Smooth muscle cell (in vitro differentiated cells): ENCODE measurements around the gene RAB11A. TPM values are rescaled to one million over a fixed set of nuclear protein-coding genes. Genes with fewer than 3 reads are reported as not detected.
"Not testable (repeated sequence)": the region's sequence is repeated elsewhere in the genome, so short reads cannot be mapped to it uniquely, and the experiment has no call there.

ENCODE experiments used
- DNase-seq: peaks from one replicate; lab custom pipeline; 2025; ENCODE audit not compliant: unreplicated experiment; lab: John Stamatoyannopoulos, UW
- H2AFZ ChIP-seq: fragments of 200-600 bp; sonication (generic); 2 replicates; pipeline ENCODE4 v1.6.0; 2016; ENCODE audit warnings: antibody characterized with exemption, low read depth, mild to moderate bottlenecking
- H3F3A ChIP-seq: fragments of 200-600 bp; sonication (generic); 2 replicates; pipeline ENCODE4 v1.6.0; 2017; ENCODE audit warnings: antibody characterized with exemption, low read depth
- H3K27ac ChIP-seq: fragments of 200-600 bp; sonication (generic); 2 replicates; pipeline ENCODE4 v1.5.1; 2016; ENCODE audit warnings: low read depth, mild to moderate bottlenecking
- H3K27me3 ChIP-seq: fragments of 200-600 bp; sonication (generic); 2 replicates; pipeline ENCODE4 v1.6.1; 2016; ENCODE audit warnings: low read depth, mild to moderate bottlenecking
- H3K36me3 ChIP-seq: fragments of 200-600 bp; sonication (generic); 2 replicates; pipeline ENCODE4 v1.5.1; 2016; ENCODE audit warnings: low read depth
- H3K4me1 ChIP-seq: fragments of 200-600 bp; sonication (generic); 2 replicates; pipeline ENCODE4 v1.5.1; 2016; ENCODE audit warnings: low read depth
- H3K4me2 ChIP-seq: fragments of 200-600 bp; sonication (generic); 2 replicates; pipeline ENCODE4 v1.6.0; 2016; ENCODE audit warnings: mild to moderate bottlenecking
- H3K4me3 ChIP-seq: fragments of 200-600 bp; sonication (generic); 2 replicates; pipeline ENCODE4 v1.5.1; 2016; ENCODE audit warnings: mild to moderate bottlenecking
- H3K79me2 ChIP-seq: fragments of 200-600 bp; sonication (generic); 2 replicates; pipeline ENCODE4 v1.6.0; 2016; ENCODE audit warnings: low read depth, mild to moderate bottlenecking
- H3K9ac ChIP-seq: fragments of 200-600 bp; sonication (generic); 2 replicates; pipeline ENCODE4 v1.6.0; 2016; ENCODE audit warnings: low read depth
- H3K9me3 ChIP-seq: fragments of 200-600 bp; sonication (generic); replicated peaks from 2 replicates; pipeline ENCODE4 v1.5.1; 2016; ENCODE audit warnings: low read depth
- H4K20me1 ChIP-seq: fragments of 200-600 bp; sonication (generic); 2 replicates; pipeline ENCODE4 v1.6.0; 2016; ENCODE audit warnings: low read depth
- WGBS: methylation state at CpG from one replicate; pipeline ENCODE4 v1.1.7; 2016; ENCODE audit warnings: low lambda C conversion rate; 5-methylcytosine and 5-hydroxymethylcytosine counted together
- polyA plus RNA-seq: library from polyadenylated mRNA; unstranded; fragments of >200 nt; fragmentation: Nextera tagmentation; extraction: Ambion mirVana; gene quantifications from 2 replicates; pipeline ENCODE4 v1.2.1, GENCODE V29; 2016
- total RNA-seq: library from RNA; depleted of rRNA; stranded (reverse); fragments of >200 nt; gene quantifications from 2 replicates; pipeline ENCODE4 v1.2.3, GENCODE V29; 2014
- TF ChIP-seq, protein P1 (sequence below): fragments of 200-600 bp; sonication (generic); IDR thresholded peaks from 2 replicates; pipeline ENCODE4 v1.5.1; 2017; ENCODE audit warnings: borderline replicate concordance, mild to moderate bottlenecking, antibody characterized with exemption; ENCODE audit not compliant: insufficient read depth, poor library complexity, severe bottlenecking

Gene RAB11A
- total and polyA plus RNA-seq, 2 experiments from 2014 or later, result 206 to 300 TPM

GRCh38 chr15:65868546-65869125 lies 655 bp upstream of the RAB11A start:
- Histone ChIP-seq H4K20me1 (peaks cover 36% of the 10 kb centered on the region), H3K9me3 (no peaks in the 10 kb centered on the region), H3K27me3 (no peaks in the 10 kb centered on the region), H3K4me1 (peaks cover 12% of the 10 kb centered on the region), H3F3A (peaks cover 4% of the 10 kb centered on the region), H3K79me2 (peaks cover 42% of the 10 kb centered on the region), H3K27ac (no peak overlapping the region), H3K4me2 (peak overlapping the region; percentile 58), H3K36me3 (no peaks in the 10 kb centered on the region), H2AFZ (peak overlapping the region; percentile 96), H3K9ac (no peak overlapping the region), H3K4me3 (peak overlapping the region; percentile 88)
- TF ChIP-seq, protein P1, sequence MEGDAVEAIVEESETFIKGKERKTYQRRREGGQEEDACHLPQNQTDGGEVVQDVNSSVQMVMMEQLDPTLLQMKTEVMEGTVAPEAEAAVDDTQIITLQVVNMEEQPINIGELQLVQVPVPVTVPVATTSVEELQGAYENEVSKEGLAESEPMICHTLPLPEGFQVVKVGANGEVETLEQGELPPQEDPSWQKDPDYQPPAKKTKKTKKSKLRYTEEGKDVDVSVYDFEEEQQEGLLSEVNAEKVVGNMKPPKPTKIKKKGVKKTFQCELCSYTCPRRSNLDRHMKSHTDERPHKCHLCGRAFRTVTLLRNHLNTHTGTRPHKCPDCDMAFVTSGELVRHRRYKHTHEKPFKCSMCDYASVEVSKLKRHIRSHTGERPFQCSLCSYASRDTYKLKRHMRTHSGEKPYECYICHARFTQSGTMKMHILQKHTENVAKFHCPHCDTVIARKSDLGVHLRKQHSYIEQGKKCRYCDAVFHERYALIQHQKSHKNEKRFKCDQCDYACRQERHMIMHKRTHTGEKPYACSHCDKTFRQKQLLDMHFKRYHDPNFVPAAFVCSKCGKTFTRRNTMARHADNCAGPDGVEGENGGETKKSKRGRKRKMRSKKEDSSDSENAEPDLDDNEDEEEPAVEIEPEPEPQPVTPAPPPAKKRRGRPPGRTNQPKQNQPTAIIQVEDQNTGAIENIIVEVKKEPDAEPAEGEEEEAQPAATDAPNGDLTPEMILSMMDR, result no peak
- DNase-seq, result no peak
- WGBS, result 56% methylated on average over 11 of the region's 11 CpGs

DNA sequence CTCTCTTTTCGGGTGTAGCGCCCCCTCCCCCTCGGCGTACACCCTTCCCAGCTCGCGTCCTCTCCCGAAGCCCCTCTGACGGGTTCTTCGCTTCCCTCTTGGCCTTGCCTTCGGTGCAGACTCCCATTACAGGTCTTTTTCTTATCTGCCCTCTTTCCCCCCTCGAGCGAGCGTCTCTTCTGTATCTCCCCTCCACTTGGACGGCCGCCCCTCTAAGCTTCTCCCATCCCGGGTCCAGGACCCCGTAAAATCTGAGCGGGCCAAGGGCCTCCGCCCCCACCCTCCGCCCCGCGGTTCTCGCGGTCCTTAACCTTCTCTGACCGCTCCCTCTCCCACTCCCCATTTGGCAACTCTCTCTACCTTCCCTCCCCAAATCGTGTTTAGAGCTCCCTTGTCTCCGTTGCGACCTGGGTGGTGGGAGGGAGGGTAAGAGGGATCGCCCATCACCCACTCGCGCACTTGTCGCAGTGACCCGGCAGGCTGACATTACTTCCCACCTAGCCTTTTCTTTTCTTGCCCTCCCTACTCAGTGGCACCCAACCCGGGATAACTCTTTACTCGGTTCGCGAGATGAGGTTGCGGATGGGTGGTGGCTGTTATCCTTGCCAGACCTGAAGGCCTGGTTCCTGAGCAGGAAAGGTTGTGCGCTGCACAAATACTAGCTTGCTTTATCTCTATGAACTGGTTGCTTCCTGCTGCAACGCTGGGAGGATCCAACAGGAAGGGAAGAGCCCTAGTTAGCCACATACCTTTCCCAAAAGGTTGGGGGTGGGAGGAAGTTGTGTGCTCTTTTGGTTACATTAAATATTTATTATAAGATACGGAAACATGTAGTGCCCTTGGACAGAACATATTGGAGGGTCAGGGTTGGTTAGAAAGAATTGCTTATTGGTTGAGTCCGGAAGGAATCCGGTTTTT lies 922 bp downstream of the RAB11A start:
- TF ChIP-seq, protein P1, result no peak
- Histone ChIP-seq H3K27me3 (no peaks in the 10 kb centered on the region), H3K4me1 (peaks cover 12% of the 10 kb centered on the region), H3F3A (peaks cover 4% of the 10 kb centered on the region), H3K9ac (peak overlapping the region; percentile 80), H4K20me1 (peaks cover 52% of the 10 kb centered on the region), H3K79me2 (peaks cover 58% of the 10 kb centered on the region), H3K4me2 (peak overlapping the region; percentile 95), H3K27ac (peak overlapping the region; percentile 74), H3K4me3 (peak overlapping the region; percentile 88), H3K36me3 (no peaks in the 10 kb centered on the region), H3K9me3 (no peaks in the 10 kb centered on the region), H2AFZ (peak overlapping the region; percentile 53)
- DNase-seq, result no peak
- WGBS, result under 1% methylated on average over 33 of the region's 43 CpGs

GRCh38 chr15:65870889-65871533 lies 1.7 kb downstream of the RAB11A start:
- H3K4me3 ChIP-seq, result peak overlapping the region; percentile 88
- peaks cover 66% of the 10 kb centered on the region for H3K79me2 ChIP-seq
- H3K4me2 ChIP-seq, result peak overlapping the region; percentile 95
- peaks cover 60% of the 10 kb centered on the region for H4K20me1 ChIP-seq
- H3K9me3 ChIP-seq, result no peaks in the 10 kb centered on the region
- WGBS, result 35% methylated on average over 2 of the region's 2 CpGs
- H3F3A ChIP-seq, result peaks cover 4% of the 10 kb centered on the region
- peak overlapping the region; percentile 80 for H3K9ac ChIP-seq
- peak overlapping the region; percentile 53 for H2AFZ ChIP-seq
- no peak for DNase-seq
- H3K4me1 ChIP-seq, result peaks cover 12% of the 10 kb centered on the region
- no peaks in the 10 kb centered on the region for H3K27me3 ChIP-seq
- peak overlapping the region; percentile 74 for H3K27ac ChIP-seq
- H3K36me3 ChIP-seq, result no peaks in the 10 kb centered on the region
- TF ChIP-seq, protein P1, result no peak

GRCh38 chr15:65871886-65872285 lies 2.6 kb downstream of the RAB11A start:
- peak overlapping the region; percentile 74 for H3K27ac ChIP-seq
- WGBS, result 94% methylated on average over 9 of the region's 9 CpGs

GRCh38 chr15:65872596-65872995 lies 3.3 kb downstream of the RAB11A start:
- H3K36me3 ChIP-seq, H3K9me3 ChIP-seq, H3K27me3 ChIP-seq, H3K4me3 ChIP-seq, H3K9ac ChIP-seq, H3F3A ChIP-seq, DNase-seq, H2AFZ ChIP-seq: not testable (repeated sequence)
- peaks cover 76% of the 10 kb centered on the region for H4K20me1 ChIP-seq
- 78% methylated on average over 5 of the region's 5 CpGs for WGBS
- peaks cover 12% of the 10 kb centered on the region for H3K4me1 ChIP-seq
- H3K4me2 ChIP-seq, result peak overlapping the region; percentile 45
- H3K79me2 ChIP-seq, result peaks cover 82% of the 10 kb centered on the region
- H3K27ac ChIP-seq, result peak overlapping the region; percentile 74

More at GRCh38 chr15:65871886-65872285, 2.6 kb downstream of the RAB11A start:
- not testable (repeated sequence) for H3F3A ChIP-seq, DNase-seq, H3K27me3 ChIP-seq, H3K36me3 ChIP-seq, H3K9ac ChIP-seq, H3K9me3 ChIP-seq, H2AFZ ChIP-seq
- peak overlapping the region; percentile 95 for H3K4me2 ChIP-seq
- H3K4me3 ChIP-seq, result peak overlapping the region; percentile 88
- H3K4me1 ChIP-seq, result peaks cover 12% of the 10 kb centered on the region
- H3K79me2 ChIP-seq, result peaks cover 75% of the 10 kb centered on the region
- peaks cover 69% of the 10 kb centered on the region for H4K20me1 ChIP-seq
